Neuron (in vitro differentiated cells): ENCODE data around the gene TADA2B.
A peak's percentile ranks its signal among the peaks of the same experiment; 100 is the strongest.

Experiments
- H2AFZ ChIP-seq: one replicate; pipeline ENCODE4 v1.6.1; 2013; ENCODE audit warnings: low read depth, mild to moderate bottlenecking, inconsistent platforms, low read length, moderate library complexity
- H3K27me3 ChIP-seq: one replicate; pipeline ENCODE4 v1.6.1; 2013; ENCODE audit warnings: low read length; ENCODE audit not compliant: insufficient read depth
- H3K36me3 ChIP-seq: one replicate; pipeline ENCODE4 v1.6.1; 2013; ENCODE audit warnings: low read length; ENCODE audit not compliant: insufficient read depth
- H3K4me1 ChIP-seq: one replicate; pipeline ENCODE4 v1.6.1; 2013; ENCODE audit warnings: low read length; ENCODE audit not compliant: insufficient read depth
- H3K4me3 ChIP-seq: 2 replicates; pipeline ENCODE4 v1.5.1; 2013; ENCODE audit warnings: mild to moderate bottlenecking, low read length, moderate library complexity
- H3K9me3 ChIP-seq: one replicate; pipeline ENCODE4 v1.6.1; 2013; ENCODE audit warnings: low read length

Gene TADA2B, protein sequence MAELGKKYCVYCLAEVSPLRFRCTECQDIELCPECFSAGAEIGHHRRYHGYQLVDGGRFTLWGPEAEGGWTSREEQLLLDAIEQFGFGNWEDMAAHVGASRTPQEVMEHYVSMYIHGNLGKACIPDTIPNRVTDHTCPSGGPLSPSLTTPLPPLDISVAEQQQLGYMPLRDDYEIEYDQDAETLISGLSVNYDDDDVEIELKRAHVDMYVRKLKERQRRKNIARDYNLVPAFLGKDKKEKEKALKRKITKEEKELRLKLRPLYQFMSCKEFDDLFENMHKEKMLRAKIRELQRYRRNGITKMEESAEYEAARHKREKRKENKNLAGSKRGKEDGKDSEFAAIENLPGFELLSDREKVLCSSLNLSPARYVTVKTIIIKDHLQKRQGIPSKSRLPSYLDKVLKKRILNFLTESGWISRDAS

DNA sequence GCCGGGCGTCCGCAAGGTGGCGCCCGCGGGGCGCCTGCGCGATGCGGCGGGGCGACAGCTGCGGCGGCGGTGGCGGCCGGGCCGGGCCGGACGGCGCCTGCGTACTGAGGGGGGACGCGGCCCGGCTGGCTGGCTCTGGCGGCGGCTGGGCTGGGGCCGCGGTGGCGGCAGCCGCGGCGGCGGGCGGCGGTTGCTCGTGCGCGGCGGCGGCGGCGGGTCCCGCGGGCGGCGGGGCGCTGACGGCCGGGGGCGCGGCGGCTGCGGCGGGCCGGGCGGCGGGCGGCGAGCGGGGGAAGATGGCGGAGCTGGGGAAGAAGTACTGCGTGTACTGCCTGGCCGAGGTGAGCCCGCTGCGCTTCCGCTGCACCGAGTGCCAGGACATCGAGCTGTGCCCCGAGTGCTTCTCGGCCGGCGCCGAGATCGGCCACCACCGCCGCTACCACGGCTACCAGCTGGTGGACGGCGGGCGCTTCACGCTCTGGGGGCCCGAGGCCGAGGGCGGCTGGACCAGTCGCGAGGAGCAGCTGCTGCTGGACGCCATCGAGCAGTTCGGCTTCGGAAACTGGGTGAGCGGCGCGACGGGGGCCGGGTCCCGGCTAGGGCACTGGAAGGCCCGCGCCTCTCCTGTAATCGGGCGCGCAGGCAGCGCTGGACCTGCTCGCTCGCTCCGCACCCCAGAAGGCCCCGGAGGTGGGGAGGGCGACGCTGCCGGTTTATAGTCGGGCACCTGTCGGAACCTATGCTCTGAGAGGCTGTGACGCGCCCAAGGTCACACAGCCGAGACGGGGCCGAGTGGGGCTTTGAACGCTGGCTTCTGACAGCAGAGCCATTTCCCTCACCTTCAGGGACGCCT is at the start of gene TADA2B:
Gene TADA2B, plus strand, starts transcription at position 89 of the 853 bp plus-strand sequence. Its CDS starts 208 bp downstream, at position 297.
- H3K36me3 ChIP-seq, result peaks cover 4% of the 10 kb centered on the region
- H3K9me3 ChIP-seq, result peaks cover 7% of the 10 kb centered on the region
- no peaks in the 10 kb centered on the region for H3K27me3 ChIP-seq
- peaks cover 32% of the 10 kb centered on the region for H3K4me1 ChIP-seq
- peak within 1 kb of the TSS; percentile 17 for H2AFZ ChIP-seq
- H3K4me3 ChIP-seq, result peak within 1 kb of the TSS; percentile 75

DNA sequence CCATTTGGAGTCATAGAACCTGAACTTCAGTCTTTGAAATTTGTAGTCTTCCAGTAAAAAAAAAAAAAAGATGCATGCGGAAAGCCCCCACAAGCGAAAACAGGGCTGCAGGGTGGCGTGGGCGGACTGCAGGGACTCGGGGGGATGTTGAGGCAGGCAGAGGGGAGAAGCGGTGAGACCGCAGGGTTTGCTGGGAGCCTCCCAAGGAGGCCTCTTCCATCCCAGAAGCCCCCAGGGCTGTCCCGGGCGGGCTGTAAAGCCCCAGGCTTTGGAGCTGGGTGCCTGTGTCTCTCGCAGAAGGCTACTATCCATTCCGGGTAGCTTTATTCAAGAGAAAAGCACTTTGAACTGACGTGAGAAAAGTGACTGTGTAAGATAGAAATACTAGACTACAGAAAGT is 46.7 kb upstream of the TADA2B start:
- no peaks in the 10 kb centered on the region for H3K9me3 ChIP-seq
- peaks cover 70% of the 10 kb centered on the region for H3K36me3 ChIP-seq
- H3K4me3 ChIP-seq, result no peak overlapping the region
- no peaks in the 10 kb centered on the region for H3K27me3 ChIP-seq
- no peak overlapping the region for H2AFZ ChIP-seq
- H3K4me1 ChIP-seq, result peaks cover 16% of the 10 kb centered on the region

DNA sequence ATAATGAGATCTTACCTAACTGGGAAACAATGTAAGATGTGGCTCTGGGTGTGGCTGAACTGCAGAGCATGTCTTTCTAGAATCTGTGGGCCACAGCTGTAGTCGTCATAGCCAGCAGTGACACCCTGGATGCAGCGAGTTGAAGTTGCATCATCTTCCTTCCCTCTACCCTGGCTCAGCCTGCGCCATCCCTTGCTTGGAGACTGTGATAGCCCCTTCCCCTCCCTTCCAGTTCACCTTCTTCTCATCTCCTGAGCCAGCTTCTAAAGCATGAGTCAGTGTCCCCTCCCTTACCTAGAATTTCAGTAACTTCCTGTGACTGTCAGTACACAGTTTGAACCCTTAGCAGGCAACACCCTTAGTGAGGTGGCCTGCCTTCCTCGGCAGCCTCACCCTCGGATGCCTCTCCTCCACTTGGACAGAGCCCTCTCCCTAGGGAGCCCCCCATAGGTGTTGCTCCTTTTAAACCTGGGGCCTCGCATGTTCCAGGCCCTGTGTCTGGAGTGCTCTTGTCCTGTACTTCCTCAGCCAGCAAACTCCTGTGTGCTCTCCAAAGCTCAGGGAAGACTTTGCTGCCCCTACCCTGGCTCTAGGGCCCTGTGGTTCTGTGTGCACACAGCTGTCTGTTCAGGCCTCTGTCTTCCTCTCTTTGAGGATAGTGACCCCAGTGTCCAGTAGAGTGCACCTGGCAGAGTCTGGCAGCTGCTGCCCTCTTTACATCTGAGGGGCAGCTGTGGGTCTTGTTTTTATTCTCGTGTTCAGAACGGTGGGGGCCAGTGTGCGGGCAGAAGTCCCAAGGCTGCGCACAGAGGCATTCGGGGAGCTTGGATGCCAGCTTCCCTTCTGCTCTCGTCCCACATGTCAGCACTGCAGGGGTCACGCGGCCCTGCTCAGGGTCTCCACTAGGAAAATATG is 43.7 kb upstream of the TADA2B start:
- H3K36me3 ChIP-seq, result peaks cover 81% of the 10 kb centered on the region
- no peak overlapping the region for H2AFZ ChIP-seq
- no peaks in the 10 kb centered on the region for H3K9me3 ChIP-seq
- H3K4me3 ChIP-seq, result no peak overlapping the region
- no peaks in the 10 kb centered on the region for H3K27me3 ChIP-seq
- no peaks in the 10 kb centered on the region for H3K4me1 ChIP-seq

DNA sequence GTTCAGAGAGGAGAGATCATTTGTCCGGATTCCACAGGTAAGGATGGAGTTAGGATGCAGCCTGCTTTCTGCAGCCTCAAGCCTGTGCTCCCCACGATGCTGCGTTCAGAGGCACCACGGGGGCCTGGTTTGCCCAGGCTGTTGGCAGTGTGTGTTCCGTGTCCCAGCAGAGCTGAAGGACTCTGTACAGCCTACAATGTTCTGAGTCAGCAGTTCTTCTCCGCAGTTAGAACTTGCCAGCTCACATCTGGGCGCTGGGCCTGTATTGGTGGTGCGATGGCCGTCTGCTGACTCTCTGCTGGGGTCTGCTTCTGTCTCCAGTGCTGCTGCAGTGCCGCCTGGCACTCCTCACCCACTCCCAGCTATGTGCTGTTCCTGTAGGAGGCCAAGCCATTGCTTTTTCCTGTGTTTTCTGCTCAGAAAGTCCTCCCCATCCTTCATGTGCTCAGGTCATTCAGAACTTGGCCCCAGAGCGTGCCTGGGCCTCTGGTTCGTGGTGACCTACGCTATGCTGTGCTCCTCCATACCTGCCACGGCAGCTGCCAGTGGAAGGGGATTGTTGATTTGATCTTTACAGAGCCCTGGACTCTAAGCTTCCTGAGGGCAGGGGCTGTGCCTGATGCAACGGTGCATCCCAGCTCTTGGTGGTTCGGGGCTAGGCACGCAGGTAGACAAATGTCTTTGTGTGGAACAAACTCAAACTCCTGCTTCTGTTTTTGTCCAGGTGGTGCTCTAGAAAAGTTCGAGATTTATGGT is 42.6 kb upstream of the TADA2B start:
- H3K36me3 ChIP-seq, result peaks cover 77% of the 10 kb centered on the region
- H2AFZ ChIP-seq, result no peak overlapping the region
- no peaks in the 10 kb centered on the region for H3K4me1 ChIP-seq
- no peaks in the 10 kb centered on the region for H3K9me3 ChIP-seq
- H3K4me3 ChIP-seq, result no peak overlapping the region
- no peaks in the 10 kb centered on the region for H3K27me3 ChIP-seq

DNA sequence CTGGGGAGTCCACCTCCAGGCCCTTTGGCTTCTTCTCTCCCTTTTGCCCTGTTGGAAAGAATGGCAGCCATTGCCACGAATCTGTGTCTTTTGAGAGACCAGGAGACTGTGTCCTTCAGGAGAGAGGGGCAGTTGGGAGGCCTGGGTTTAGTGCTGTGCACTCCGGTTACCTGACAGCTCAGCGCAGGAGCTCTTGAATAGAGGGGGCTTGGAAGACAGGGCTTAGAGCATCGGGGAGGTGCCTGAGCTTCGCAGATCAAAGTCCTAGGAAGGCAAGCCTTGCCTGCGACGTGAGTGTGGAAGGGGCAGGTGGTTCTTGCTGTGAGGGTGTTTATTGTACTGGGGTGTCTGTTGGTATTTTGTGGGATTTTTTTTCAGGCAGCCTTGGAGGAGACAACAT is 41.9 kb upstream of the TADA2B start:
- Histone ChIP-seq H3K4me3 (no peak overlapping the region), H3K36me3 (peaks cover 79% of the 10 kb centered on the region), H3K27me3 (no peaks in the 10 kb centered on the region), H3K4me1 (no peaks in the 10 kb centered on the region), H2AFZ (no peak overlapping the region), H3K9me3 (no peaks in the 10 kb centered on the region)

DNA sequence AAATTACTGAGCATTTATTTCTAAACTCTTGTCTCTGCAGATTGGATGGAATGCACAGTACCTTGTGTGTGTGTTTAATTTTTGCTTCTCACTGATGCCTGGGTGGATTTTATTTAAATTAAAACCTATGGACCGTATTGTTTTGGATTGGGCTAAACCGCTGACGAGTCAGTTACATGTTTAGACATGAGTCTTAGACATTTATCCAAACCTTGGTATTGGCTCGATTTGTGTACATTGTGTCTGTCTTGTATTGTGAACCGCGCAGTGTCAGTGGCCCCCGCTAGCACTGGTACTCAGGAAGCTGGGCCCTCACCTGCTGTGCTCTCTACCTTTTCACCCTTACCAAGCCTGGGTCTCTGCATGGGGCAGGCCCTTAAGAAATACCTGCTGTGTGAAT is 40.8 kb upstream of the TADA2B start:
- Histone ChIP-seq H3K27me3 (no peaks in the 10 kb centered on the region), H2AFZ (no peak overlapping the region), H3K9me3 (no peaks in the 10 kb centered on the region), H3K36me3 (peaks cover 80% of the 10 kb centered on the region), H3K4me1 (no peaks in the 10 kb centered on the region), H3K4me3 (no peak overlapping the region)

DNA sequence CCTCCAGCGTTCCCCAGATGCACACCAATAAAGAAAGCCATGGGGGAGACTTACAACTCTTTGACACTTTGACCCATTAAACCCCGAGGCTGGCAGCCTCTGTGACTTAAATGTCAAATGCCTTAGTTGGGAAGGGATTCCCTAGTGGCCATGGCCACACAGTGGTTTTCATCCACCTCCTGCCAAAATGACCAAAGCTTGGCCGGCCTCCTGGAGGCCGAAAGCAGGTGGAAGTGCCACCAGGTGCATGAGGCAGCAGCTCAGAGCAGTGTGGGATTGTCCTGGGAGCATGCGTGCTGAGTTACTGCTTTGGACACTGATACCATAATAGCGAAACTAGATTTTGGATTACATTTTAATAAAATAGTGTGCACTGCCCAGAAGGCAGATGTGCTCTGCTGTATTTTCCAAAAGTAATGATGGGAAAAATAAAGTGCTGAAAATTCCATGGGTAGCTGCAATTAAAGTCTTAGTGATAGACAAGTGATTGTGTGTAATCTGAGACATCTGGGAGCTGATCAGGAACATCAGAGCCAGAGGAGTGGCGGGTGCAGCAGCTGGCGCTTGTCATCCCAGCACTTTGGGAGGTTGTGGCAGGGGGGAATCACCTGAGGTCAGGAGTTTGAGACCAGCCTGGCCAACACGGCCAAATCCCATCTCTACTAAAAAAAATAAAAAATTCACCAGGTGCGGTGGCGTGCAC is 39.8 kb upstream of the TADA2B start:
- H2AFZ ChIP-seq, result no peak overlapping the region
- no peak overlapping the region for H3K4me3 ChIP-seq
- H3K9me3 ChIP-seq, result no peaks in the 10 kb centered on the region
- H3K36me3 ChIP-seq, result peaks cover 85% of the 10 kb centered on the region
- no peaks in the 10 kb centered on the region for H3K27me3 ChIP-seq
- no peaks in the 10 kb centered on the region for H3K4me1 ChIP-seq

DNA sequence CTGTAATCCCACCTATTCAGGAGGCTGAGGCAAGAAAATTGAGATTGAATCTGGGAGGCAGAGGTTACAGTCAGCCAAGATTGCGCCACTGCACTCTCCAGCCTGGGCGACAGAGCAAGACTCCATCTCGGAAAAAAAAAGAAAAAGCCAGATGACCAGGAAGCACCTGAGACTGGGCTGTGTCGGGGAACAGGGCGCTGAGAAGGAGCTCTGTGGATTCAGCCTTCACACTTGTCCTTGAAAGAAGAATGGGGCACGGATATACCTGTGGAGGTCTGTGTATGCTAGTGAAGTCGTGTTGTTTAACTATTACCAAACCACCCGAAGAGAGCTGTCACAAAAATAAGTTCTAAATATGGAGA is 39.3 kb upstream of the TADA2B start:
- Histone ChIP-seq H3K4me1 (no peaks in the 10 kb centered on the region), H3K27me3 (no peaks in the 10 kb centered on the region), H3K9me3 (no peaks in the 10 kb centered on the region), H3K4me3 (no peak overlapping the region), H3K36me3 (peaks cover 85% of the 10 kb centered on the region), H2AFZ (no peak overlapping the region)

DNA sequence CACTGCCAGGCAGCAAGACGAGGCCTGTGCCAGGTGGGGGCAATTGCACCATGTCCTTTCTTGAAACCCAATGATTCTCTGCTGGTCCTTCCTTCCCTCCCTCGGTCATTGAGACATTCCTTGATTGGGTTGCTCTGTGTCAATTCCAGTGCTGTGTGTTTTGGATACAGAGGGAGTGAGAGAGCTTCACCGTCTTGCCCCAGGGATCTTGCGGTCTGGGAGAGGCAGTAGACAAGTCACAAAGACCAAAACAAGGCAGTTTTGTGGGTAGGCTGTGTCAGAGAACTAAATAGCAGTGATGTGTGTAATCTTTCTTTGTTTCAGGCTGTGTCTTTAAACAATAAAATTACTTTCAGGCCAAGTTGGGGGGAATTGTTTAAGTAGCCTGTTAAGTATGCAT is 38.8 kb upstream of the TADA2B start:
- no peak overlapping the region for H3K4me3 ChIP-seq
- H2AFZ ChIP-seq, result no peak overlapping the region
- H3K36me3 ChIP-seq, result peaks cover 85% of the 10 kb centered on the region
- no peaks in the 10 kb centered on the region for H3K4me1 ChIP-seq
- no peaks in the 10 kb centered on the region for H3K9me3 ChIP-seq
- H3K27me3 ChIP-seq, result no peaks in the 10 kb centered on the region

DNA sequence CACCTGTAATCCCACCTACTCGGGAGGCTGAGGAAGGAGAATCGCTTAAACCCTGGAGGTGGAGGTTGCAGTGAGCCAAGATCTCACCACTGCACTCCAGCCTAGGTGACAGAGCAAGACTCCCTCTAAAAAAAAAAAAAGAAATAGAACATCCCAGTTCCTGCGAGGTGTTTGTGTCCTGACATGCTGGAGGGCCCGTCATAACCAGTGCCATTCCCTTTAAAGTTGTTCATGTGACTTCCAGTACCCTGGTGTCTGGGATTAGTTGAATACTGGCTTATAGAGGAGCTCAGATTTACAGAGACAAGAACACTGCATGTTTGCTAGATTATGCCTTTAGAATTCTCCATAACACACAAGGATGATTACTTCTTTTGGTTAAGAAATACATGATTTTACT is 37.6 kb upstream of the TADA2B start:
- H3K36me3 ChIP-seq, result peaks cover 85% of the 10 kb centered on the region
- no peaks in the 10 kb centered on the region for H3K27me3 ChIP-seq
- H3K9me3 ChIP-seq, result no peaks in the 10 kb centered on the region
- no peak overlapping the region for H3K4me3 ChIP-seq
- H3K4me1 ChIP-seq, result no peaks in the 10 kb centered on the region
- no peak overlapping the region for H2AFZ ChIP-seq

DNA sequence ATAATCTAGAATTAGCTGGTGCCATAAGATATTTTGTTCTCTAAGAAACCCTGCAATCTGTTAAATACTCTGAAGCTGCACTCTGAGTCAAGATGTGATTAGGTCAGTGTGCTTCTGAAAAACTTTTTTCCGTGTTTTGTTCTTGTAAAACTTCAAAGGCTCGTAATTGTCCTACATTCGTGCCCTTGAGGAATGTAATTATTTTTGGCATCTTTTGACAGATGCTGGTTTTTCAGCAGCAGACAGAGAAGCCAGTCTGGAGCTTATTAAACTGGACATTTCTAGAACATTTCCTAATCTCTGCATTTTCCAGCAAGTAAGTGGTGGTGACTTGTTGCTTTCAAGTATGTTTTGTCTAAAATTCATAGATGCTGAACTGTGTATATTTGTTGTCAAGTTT is 36.8 kb upstream of the TADA2B start:
- no peaks in the 10 kb centered on the region for H3K4me1 ChIP-seq
- H3K4me3 ChIP-seq, result no peak overlapping the region
- peaks cover 85% of the 10 kb centered on the region for H3K36me3 ChIP-seq
- no peak overlapping the region for H2AFZ ChIP-seq
- H3K27me3 ChIP-seq, result no peaks in the 10 kb centered on the region
- no peaks in the 10 kb centered on the region for H3K9me3 ChIP-seq
